GM21723 (cell line): ENCODE measurements around the gene DCXR.

Experiments used
- ATAC-seq: cut with Tn5 transposase; IDR thresholded peaks from one replicate; pipeline ENCODE4 v1.9.1; 2021; ENCODE audit warnings: mild to moderate bottlenecking, moderate library complexity; ENCODE audit not compliant: unreplicated experiment

Gene DCXR

DNA sequence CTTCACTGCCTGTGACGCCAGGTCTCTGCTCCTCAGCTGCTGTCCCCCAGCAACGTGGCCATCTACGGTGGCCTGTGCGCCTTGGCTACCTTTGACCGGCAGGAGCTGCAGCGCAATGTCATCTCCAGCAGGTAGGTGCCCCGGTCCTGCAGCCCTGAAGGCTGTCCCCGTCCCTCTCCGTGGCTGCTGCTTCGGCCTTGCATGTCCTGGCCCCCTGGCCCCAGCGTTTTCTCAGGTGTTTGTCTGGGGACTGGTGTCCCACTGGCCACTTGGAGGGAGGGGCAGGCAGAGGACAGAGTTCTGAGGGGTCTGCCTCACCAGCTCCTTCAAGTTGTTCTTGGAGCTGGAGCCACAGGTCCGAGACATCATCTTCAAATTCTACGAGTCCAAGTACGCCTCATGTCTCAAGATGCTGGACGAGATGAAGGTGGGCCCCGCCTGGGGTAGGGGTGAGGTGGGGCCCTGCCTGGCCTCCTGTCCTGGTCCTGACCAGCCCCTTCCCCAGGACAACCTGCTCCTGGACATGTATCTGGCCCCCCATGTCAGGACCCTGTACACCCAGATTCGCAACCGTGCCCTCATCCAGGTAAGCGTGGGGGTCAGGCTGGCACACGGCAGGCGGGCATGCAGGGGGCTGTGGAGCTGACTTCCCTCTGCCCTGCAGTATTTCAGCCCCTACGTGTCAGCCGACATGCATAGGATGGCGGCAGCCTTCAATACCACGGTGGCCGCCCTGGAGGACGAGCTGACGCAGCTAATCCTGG, 18.6 kb upstream of the DCXR start:
- no peak for ATAC-seq

DNA sequence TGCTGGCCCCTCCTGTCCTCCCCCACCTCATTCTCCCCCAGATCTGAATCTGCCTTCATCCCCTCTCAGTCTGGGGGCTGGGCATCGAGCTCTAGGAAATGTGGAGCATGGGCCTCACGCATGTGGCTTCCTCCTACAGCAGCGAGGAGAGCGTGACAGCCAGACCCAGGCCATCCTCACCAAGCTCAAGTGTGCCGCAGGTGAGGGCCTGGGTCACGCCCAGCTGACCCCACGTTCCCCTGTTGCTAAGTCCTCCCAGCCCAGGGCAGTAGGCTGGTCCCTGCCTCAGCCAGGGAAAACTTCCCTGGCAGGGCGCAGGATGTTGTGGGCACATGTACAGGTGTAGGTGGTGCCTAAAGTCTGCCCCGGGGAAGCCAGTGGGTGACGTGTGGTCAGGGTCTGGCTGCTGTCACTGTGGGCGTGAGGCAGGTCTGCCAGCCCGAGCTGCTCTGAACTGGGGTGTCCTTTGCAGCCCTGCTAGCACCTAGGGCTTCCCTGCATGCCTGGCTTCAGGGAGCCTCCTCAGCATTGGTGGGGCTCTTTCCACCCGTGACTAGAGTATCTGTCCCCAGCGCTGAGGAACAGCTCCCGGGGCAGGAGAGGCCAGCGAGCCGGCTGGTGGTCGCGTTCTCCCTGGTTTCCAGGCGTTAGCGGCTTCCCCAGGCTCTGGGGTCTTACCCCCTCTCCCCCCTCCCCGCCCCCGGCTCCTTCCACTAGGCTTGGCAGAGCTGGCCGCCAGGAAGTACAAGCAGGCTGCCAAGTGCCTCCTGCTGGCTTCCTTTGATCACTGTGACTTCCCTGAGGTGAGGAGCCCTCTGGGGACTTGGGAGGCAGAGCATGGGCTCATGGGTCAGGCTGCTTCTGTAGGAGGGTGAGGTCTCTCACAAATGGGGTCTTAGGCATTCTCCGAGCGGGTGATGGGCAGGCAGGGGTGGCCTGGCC, 17.8 kb upstream of the DCXR start:
- ATAC-seq: no peak

DNA sequence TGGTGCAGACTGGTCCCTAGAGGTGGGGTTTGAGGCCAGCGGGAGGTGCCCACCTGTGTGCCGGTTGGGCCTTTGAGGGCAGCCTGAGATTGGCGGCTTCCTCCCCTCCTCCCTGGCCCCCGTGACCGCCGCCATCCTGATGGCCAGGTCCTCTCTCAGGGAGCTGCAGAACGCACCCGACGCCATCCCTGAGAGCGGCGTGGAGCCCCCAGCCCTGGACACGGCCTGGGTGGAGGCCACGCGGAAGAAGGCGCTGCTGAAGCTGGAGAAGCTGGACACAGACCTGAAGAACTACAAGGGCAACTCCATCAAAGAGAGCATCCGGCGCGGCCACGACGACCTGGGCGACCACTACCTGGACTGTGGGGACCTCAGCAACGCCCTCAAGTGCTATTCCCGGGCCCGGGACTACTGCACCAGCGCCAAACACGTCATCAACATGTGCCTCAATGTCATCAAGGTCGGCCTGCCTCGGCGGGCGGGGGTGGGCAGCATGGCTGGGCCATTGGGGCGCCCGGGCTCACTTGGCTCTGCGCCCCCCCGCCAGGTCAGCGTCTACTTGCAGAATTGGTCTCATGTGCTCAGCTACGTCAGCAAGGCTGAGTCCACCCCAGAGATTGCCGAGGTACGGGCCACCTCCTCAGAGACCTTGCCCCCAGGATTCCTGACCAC, 17.0 kb upstream of the DCXR start:
- ATAC-seq: no peak

DNA sequence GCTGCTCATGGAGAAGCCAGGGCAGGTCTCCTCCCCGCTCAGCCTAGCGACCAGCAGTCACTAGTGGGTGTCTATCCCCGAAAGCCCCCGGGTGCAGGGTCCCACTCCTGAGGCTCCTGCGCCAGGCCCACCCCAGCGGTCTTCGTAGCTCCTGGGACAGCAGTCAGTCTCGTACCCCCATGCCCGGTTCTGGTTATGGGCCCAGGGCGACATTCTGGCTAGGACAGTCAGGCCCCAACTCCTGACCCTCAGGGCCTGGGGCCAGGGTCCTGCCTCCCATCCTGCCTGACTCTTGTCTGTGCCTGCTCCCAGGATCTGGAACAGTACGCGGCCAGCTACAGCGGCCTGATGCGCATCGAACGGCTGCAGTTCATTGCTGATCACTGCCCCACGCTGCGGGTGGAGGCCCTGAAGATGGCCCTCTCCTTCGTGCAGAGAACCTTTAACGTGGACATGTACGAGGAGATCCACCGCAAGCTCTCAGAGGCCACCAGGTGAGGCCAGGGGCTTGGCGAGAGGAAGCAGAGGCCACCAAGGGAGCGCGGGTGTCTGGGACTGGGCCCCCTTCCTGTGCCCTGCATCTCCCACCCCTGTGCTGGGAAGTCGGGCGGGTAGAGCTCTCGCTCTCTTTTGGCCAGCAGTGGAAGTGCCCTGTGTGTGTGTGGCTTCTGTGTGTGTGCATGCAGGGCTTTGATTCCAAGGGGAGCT, 16.2 kb upstream of the DCXR start:
- ATAC-seq: no peak

DNA sequence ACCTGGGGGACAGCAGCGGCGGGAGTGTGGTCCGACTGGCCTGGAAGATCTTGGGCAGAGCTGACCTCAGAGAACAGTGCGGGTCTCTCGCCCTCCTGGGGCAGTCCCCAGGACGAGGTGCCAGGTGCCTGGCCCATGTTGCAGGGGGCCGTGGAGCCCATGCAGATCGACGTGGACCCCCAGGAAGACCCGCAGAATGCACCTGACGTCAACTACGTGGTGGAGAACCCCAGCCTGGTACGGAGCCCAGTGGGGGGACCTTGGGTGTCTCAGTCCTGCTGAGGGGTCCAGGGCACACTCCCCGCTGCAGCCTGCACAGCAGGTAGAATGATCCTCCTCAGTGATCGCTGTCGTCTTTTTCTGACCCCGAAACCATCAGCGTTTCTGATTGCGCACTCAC, 15.6 kb upstream of the DCXR start:
- no peak for ATAC-seq

DNA sequence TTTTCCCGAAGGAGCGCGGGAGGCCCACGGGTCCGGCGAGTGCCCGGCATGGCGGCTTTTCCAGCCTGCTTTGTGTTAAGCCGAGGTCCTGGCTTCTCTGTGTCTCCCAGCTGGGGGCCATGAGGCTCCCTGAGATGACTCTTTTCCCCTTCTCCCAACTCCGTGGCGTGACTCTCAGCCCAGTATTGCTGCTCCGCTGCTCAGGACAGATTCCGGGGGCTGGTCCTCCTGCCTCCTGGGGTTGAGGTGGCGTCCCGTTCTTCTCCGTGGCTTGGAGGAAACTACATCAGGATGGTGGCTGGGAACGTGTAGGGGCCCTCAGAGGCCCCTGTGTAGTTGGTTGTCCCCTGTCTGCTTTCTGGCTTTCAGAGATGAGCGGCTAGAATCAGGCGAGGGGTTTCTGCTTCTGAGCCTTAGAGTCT, 15.2 kb upstream of the DCXR start:
- ATAC-seq: no peak

DNA sequence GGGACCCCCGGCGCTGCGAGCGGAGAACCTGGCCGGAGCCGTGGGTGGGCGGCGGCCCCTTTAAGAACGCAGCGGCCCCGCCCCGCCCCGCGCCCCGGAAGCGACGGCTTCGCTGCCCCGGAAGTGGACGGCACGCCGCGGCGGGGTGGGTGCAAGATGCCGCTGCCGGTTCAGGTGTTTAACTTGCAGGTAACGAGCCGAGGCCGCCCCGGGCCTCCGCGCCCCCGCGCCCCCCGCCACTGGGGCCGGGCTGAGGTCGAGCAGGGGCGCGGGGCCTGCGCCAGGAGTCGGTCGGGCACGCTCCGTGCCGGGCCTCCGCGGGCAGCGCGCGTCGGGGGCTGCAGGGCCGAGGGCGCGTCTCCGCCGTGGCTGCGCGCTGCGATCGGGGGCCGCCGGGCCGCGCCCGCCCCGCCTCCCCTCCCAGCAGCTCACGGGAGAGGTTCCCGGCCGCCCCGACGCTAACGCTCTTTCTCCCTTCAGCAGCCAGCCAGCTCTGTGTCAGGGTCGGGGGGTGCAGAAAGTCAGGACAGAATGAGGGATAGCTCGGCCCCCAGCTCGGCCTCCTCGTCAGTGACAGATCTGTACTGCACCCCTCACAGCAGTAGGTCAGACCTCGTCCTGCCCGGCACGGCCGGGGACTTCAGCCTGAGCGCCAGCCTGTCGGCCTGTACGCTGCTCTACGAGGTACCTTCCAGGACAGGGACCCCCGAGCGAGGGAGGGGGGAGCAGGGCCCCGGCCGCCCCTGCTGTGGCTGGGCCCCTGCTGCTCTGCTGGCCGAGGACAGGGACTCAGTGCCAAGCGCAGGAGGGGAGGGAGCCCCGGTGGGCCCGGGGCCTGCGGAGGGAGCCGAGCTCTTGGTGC, 14.5 kb upstream of the DCXR start, which contains the start of the genes GPS1 and RFNG:
TSS of gene GPS1 (plus strand) at position 123 of the 862 bp plus-strand sequence. CDS start at position 157, 34 bp downstream.
TSS of gene RFNG (minus strand) at position 36 of the 862 bp plus-strand sequence. CDS start 45 bp downstream, outside the sequence.
- peak; percentile 52 for ATAC-seq

DNA sequence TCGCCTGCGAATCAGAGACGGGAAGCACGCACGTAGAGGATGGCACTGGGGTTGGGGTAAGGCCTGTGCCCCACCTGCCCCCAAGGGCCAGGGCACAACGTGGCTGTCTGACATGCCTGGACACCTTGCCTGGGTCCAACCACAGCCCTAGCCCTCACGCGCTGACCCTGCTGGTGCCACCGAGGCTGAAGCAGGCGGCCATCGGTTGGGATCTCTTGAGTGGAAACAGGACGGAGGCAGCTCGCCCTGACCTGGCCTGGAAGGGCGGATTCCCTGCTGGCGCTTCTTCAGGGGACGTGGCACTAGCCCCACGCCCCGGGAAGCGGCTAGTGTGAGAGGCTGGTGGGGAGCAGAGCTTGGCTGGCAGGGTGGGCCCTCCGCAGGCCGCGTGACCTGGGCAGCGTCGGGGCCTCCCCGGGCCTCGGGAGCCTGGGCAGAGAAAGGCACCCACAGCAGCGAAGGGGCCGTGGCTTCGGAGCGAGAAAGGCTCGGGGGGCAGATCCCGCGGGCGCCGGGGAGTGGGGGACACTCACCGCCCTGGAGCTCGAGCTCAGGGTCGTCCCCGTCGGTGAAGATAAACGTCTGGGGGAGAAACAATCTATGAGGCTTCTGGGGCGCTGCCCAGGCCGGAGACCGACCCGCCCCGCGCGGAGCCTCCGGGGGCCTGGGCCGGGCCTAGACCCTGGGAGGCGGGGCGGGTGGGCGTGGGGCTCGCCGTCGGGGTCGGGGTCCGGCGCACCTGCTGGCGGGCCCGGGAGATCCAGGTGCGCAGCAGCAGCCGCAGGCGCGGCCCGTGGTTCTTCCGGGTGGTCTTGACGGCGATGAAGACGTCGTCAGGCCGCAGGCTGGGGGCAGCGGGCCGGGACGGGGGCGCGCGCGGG, 13.5 kb upstream of the DCXR start:
- ATAC-seq: no peak

DNA sequence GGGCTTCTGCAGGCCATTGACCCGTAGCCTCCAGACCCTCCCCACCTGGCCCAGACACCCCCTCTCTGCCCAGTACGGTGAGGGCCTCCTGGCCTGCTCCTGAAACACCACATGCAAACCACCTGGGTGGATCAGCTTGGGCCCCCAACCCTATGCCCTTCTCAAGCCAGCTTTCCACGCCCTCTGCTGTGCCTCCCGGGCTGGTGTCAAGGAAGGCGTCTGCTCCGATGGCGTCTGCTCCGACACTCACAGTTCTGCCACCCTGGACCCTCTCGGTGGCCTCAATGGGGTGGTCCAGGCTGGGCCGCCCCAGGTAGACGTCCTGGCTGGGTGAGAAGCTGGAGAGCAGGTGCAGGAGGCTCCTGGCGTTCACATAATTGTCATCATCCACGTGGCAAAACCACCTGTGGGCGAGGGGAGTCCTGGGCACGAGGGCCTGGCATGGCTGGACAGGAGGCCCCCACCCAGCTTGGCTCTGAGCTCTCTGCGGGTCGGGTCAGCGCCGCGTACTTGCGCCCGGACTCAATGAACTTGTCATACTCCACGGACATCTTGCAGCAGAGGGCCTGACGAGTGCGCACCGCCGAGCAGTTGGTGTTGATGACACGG, 12.8 kb upstream of the DCXR start:
- ATAC-seq: no peak

DNA sequence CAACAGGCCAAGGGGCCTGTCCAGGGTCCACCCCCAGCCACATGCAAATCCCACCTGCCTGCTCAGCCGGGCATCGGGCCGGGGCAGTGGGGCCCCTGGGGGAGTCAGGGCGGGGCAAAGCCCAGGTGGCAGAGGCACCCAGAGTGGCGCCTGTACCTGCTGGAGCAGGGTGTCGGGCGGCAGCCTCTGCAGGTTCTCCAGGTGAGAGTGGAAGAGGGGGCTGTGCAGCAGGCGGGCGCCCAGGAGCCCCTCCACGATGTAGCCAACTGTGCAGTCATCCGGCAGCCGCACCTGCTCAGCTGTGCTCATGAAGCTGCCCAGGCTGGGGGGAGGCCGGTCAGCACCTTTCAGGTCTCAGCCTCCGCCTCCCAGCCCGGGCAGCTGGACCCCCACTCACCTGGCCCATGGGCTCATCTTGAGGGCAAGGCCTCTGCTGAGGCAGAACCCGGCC, 12.0 kb upstream of the DCXR start:
- ATAC-seq: no peak

DNA sequence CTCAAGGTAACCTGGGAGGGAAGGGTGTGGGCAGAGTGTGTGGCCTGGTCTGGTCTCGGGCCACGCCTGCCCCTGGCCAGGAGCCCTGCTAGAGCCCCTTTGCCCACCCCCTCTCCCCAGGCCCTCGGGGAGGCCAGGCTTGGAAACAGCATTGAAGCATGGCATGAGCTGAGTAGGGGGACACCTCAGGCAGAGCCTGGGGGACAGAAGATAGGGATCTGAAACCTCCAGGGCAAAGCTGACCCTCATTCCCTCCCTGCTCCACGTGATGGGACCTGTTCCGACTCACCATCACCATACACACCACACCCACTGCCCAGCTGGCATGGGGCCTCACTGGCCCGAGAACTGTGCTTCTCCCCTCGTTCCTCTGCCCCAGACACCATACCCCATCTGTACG, 11.6 kb upstream of the DCXR start:
- ATAC-seq: no peak

DNA sequence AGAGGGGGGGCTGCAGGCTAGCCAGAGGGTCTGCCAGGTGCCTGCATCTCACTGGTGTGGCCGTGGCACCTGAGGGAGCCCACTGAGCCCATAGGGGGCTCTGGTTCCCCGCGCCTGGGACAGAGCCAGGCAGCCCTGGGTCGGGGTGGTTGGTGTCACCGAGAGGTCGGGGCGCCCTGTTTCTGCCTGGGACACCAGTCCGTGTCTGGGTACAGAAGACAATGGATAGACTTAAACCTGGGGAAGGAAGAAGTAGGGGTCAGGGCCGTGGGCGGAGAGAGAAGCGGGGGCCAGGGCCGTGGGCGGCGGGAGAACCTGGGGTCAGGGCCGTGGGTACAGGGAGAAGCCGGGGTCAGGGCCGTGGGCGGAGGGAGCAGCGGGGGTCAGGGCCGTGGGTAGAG, 11.1 kb upstream of the DCXR start:
- ATAC-seq: no peak

DNA sequence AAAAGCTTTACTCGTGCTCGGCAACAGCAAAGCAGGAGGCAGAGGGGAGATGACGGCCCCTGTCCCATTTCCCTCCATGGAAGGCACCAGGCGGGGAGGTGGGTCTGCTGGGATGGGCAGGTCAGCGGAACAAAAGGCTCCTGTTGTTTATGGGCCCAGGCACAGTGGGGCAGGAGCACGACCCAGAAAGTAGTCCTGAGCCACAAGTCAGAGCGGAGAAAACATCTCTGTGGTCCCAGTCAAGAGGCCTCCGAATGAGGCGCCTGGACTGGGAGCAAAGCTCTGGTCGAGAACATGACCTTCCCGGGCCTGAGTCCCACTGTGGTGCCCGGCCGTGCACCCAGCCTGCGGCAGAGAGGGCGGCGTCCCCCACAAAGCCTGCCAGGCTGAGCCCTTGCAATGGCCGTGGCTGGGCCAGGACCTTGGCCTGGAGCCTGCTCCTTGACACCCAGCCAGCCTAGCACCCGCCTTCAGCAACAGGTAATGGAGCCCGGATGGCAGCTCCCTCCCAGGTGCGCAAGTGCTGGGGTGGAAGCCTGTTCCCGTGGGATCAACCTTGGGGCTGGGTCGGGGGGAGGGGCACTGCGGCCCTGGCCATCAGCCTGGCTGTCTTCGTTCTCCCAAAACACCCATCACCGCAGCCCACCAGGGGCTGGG, 10.5 kb upstream of the DCXR start:
- no peak for ATAC-seq

DNA sequence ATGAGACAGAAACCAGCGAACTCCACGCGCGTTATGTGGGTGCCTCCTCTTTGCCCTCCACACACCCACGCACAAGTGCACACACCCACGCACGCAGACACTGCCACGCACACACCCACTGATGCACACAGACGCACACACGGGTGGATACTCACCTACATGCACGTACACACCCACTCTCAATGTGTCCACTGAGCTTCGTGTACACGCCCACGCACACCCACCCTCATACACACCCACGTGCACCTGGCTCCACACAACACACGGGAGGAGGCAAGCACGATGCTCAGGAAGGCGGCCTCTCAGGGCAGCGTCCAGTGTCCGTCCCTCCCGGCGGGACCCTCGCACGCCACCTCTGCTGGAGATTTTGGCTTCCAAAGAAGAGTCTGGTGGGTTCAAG, 9.9 kb upstream of the DCXR start:
- no peak for ATAC-seq

DNA sequence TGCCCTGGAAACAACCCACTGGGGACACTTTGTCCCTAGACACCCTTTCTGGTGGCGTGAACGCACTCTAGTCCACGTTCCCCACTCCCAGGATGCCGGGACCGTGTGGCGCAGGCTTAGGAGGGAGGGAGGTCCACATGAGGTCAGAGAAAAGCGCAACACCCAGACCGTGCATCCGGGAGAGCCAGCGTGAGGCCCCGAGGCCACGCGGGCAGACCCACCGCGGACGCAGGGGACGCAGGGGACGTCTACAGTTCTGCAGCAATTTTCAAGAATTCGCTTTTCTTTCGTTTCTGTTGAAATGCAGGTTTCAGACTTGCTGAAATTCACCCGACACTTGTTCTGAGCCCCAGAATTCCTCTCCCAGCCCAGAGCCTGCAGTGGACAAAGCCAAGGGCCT, 9.4 kb upstream of the DCXR start:
- no peak for ATAC-seq

DNA sequence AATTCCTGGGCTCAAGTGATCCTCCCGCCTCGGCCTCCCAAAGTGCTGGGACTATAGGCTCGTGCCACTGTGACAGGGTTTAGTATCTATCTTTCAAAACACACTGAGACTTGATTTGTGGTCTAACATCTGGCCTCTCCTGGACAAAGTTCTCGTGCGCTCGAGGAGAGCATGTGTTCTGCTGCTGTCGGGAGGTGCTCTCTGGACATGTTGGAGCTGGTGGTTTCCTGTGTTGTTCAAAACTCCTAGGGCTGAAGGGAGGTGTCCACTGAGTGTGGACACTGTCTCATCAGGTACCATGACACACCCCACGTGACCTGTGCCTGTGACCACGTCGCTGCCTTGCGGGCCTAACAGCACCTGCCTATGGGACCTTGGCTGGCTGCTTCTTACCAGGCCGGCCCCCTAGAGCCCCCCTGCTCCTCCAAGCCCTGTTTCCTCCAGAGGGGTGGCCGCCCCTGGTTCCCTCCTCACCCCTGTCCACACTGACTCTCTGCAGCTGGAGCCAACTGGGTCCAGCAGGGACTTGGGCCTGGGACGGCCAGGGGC, 8.5 kb upstream of the DCXR start:
- ATAC-seq: no peak

DNA sequence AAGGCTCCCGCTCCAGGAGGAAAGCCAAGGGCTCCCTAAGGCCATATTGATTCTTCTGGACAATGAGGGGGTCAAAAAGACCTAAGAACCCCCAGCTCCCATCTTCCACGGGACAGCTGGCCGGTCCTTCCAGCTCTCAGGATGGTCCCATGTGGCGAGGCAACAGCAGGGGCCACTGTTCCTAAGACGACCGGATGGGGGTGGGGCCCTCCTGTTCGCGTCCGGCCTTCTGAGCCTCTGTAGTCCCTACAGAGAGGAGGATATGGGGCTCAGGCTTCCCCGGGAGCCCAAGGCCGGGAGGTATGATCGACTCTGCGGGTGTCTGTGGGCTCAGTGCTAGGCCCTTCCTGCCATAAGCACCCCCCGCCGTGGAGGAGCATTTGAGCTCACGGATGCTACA, 6.0 kb upstream of the DCXR start:
- ATAC-seq: no peak
